ENCODE results near the gene CFB. TPM values are rescaled to one million over a fixed set of nuclear protein-coding genes. Genes with fewer than 3 reads are reported as not detected.

CFB gene
- total RNA-seq, 1 experiment from 2014 or later = 0.31 TPM

- peaks cover 0 to 6% (median 2%) of the 10 kb centered on the region in 3 experiments; a peak in 1 of 7 replicates for H3K36me3 Mint-ChIP-seq (ENCODE audit: insufficient read depth in 1 of 3, low read depth in 3 of 3)
- no peak overlapping the region for H2BK20ac ChIP-seq (ENCODE audit: low read depth, low read length, poor library complexity, severe bottlenecking)
These were observed 17.3 kb upstream of the CFB start for GRCh38 chr6:31928672-31928939.

More at GRCh38 chr6:31928672-31928939, 17.3 kb upstream of the CFB start:
- Mint-ChIP-seq H3K27ac (no peak overlapping the region), H3K4me1 (no peaks in the 10 kb centered on the region; a peak in 1 of 4 replicates), H3K27me3 (ENCODE audit: low read depth) (peaks cover 17% of the 10 kb centered on the region), H3K4me3 (no peak overlapping the region), H3K9me3 (peaks cover 9 to 13% of the 10 kb centered on the region in 2 experiments)
- Histone ChIP-seq H3T11ph (ENCODE audit: low read length) (no peak overlapping the region), H3K4ac (ENCODE audit: low read depth, low read length) (no peak overlapping the region), H2BK15ac (ENCODE audit: low read depth, low read length) (no peak overlapping the region), H3K23me2 (ENCODE audit: insufficient read length, low read depth, low read length, poor library complexity, severe bottlenecking) (no peaks in the 10 kb centered on the region), H3K9ac (ENCODE audit: extremely low read depth, insufficient read length, low read length) (no peak overlapping the region), H3K56ac (ENCODE audit: insufficient read length, low read depth, low read length) (no peak overlapping the region), H4K8ac (replicated peaks; ENCODE audit: insufficient read length, low read depth, low read length) (no peak overlapping the region), H3K27me3 (ENCODE audit: insufficient read depth, low read length) (no peaks in the 10 kb centered on the region), H3K23ac (ENCODE audit: insufficient read length, low read depth, low read length) (no peak overlapping the region), H4K91ac (ENCODE audit: insufficient read length, low read depth, low read length) (no peak overlapping the region), H4K5ac (ENCODE audit: insufficient read length, low read depth, low read length) (no peak overlapping the region), H4K20me1 (ENCODE audit: control insufficient read depth, insufficient read depth, insufficient read length) (no peaks in the 10 kb centered on the region), H3K4me2 (ENCODE audit: insufficient read depth, insufficient read length, low read length) (no peak overlapping the region), H2BK12ac (ENCODE audit: insufficient read length, low read depth, low read length) (no peak overlapping the region), H3K27ac (ENCODE audit: insufficient read length, low read depth, low read length) (no peak overlapping the region), H2BK5ac (ENCODE audit: insufficient read length, low read length) (no peak overlapping the region), H3K14ac (ENCODE audit: insufficient read depth, low read length) (no peak overlapping the region; the same call in 1 of the 2 replicates), H2AFZ (ENCODE audit: low read length) (no peak overlapping the region), H3K4me1 (ENCODE audit: insufficient read depth, low read length) (no peaks in the 10 kb centered on the region), H3K9me3 (ENCODE audit: control insufficient read depth, low read depth, low read length) (no peaks in the 10 kb centered on the region), H2AK5ac (ENCODE audit: insufficient read length, low read length) (no peak overlapping the region), H3K79me1 (ENCODE audit: insufficient read depth, low read depth, low read length, poor library complexity, severe bottlenecking) (no peaks in the 10 kb centered on the region), H3K79me2 (ENCODE audit: insufficient read depth, low read length) (no peaks in the 10 kb centered on the region), H2BK120ac (ENCODE audit: low read depth, low read length, poor library complexity, severe bottlenecking) (no peak overlapping the region), H3K18ac (ENCODE audit: insufficient read length, low read depth, low read length) (no peak overlapping the region)
- no peak for DNase-seq
- WGBS (ENCODE audit: extremely low coverage, insufficient read length, low lambda C conversion rate) = no CpG with 5 or more reads among the region's 9 CpGs
- no peak for TF ChIP-seq CTCF (conservative IDR thresholded peaks at IDR 0.05)
